CD1c-positive myeloid dendritic cell (primary cell): ENCODE results near the gene KPRP.

Experiments
- DNase-seq: peaks from one replicate; pipeline ENCODE4 v3.0.0-alpha.2; 2016; ENCODE audit errors: extremely low spot score

KPRP gene, protein sequence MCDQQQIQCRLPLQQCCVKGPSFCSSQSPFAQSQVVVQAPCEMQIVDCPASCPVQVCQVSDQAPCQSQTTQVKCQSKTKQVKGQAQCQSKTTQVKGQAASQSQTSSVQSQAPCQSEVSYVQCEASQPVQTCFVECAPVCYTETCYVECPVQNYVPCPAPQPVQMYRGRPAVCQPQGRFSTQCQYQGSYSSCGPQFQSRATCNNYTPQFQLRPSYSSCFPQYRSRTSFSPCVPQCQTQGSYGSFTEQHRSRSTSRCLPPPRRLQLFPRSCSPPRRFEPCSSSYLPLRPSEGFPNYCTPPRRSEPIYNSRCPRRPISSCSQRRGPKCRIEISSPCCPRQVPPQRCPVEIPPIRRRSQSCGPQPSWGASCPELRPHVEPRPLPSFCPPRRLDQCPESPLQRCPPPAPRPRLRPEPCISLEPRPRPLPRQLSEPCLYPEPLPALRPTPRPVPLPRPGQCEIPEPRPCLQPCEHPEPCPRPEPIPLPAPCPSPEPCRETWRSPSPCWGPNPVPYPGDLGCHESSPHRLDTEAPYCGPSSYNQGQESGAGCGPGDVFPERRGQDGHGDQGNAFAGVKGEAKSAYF

DNA sequence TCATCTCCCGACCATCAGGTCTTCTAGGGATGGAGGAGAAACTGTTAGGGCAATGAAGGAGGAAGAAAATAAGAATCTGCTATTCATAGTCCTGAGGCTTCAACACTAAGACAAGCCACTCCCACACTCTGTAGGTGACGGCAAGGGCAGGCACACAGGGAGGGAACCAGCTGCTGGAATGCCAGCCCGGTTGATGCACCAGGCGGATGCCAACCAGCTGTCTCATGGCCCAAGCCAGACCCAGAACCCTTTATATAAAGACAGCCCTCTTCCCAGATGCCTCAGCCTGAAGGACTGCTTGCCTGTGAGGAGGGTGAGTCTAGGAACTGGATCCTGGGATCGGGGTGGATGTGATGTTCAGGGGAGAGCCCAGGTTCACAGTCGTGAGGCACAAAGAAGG is at the start of gene KPRP:
Gene KPRP, plus strand, starts transcription at position 279 of the 400 bp plus-strand sequence. CDS start 1,564 bp downstream, outside the sequence.
- no peak for DNase-seq

DNA sequence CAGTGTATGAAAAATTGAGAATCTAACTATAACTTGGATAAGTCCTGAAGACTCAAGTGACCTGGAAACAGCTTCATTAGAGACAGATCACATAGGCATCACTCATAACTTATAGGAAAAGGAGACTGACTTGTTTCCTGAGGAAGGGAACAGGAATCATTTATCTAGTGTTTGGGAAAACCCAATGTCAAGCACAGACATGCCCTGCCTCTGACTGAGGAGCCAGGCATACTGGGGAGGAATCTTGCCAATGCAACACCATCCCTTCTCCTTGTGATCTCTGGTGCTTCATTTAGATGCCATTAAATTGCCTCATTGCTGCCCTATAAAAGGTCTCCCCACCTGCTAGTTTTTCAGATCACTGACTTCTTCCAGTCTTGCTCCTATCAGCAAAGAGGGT is 39.6 kb upstream of the KPRP start:
- no peak for DNase-seq

DNA sequence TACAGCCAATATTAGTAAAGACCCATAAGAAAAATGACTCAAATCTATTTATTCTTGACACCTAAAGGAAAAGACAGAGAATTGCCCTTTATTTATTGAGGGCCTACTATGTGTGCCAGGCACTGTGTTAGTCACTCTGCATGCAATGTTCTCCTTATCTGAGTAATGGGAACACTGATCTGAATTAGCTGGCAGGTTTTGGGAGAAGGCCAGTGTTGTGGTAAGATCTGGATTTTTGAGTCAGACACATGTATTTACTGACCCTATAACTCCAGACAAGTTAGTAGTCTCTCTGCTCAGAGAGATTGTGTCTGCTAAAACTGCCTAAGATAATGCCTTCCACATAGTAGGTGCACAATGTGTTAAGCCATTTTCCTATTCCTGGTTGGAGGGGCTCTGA is 32.6 kb upstream of the KPRP start:
- no peak for DNase-seq

- DNase-seq: no peak
Observed at GRCh38 chr1:152728986-152729385, 28.8 kb upstream of the KPRP start.

- no peak for DNase-seq
Observed at GRCh38 chr1:152735648-152736047, 22.2 kb upstream of the KPRP start.

DNA sequence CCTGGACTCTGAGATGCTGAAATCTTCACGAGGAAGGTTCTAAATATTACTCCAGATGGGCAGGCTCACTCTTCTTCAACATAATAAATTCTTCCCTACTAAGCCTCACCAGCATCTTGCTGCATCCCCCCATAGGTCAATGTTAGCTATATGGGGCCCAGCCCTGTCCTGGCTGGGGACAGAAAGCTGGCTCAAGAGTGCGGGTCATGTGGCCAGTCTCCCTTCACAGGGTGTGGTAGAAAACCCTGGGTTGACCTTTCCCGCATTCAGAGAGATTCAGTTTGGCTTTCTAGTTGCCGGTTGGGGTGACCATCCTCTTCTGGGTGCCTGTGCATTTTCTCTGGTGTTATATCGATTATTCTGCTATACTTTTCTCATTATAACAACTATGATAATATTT is 19.8 kb upstream of the KPRP start:
- DNase-seq: no peak

DNA sequence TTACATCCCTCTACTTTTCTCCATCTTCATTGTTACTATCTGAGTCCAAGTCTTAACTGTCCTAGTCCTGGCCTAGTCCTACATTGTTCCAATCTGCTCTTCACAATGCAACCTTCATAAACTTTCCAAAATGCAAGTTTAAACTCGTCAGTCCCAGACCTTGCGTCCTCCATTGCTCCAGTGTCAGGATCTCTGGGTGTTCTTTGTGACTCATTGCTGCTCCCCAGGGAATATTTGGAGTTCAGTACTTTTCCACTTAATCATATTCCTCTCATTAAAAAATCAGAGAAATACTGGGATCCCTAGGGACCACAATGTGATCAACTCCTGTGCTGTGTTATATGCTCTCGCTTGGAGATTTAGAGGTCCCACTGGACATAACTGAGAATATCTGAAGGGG is 18.0 kb upstream of the KPRP start:
- DNase-seq: no peak

GRCh38 chr1:152741656-152742055 is 16.2 kb upstream of the KPRP start:
- DNase-seq: no peak

GRCh38 chr1:152743371-152744145 is 14.3 kb upstream of the KPRP start:
- no peak for DNase-seq

DNA sequence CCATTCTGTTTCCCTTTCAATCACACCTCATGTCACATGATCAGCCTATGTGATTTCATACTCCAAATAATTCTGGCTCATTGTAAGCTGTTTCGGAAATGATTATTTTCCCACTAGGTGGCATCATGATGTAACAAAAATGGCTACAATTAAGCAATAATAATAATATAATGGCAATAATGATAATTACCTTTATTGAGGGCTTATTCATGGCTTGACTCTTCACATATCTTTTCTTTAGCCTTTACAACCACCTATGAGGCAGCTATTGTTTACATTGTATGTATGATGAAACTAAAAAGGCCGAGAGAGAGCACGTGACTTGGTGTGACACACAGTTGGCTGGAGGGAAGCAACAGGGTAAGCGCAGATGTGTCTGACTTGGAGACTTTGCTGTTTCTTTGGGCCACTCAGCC is 12.5 kb upstream of the KPRP start:
- no peak for DNase-seq

- DNase-seq: no peak
Observed at GRCh38 chr1:152745765-152746444, 11.9 kb upstream of the KPRP start.

DNA sequence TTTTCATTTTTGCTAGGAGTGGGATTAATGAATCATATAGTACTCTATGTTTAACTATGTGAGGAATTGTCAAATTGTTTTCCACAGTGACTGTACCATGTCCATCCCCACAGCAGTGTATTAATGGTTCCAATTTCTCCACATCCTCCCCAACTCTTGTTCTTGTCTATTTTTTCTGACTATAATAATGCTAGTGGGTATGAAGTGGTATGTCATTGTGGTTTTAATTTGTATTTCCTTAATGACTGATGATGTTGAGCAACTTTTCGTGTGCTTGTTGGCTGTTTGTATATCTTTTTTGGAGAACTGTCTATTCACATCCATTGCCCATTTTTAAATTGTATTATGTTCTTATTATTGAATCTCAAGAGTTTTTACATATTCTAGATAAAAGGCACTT is 10.0 kb upstream of the KPRP start:
- no peak for DNase-seq

DNA sequence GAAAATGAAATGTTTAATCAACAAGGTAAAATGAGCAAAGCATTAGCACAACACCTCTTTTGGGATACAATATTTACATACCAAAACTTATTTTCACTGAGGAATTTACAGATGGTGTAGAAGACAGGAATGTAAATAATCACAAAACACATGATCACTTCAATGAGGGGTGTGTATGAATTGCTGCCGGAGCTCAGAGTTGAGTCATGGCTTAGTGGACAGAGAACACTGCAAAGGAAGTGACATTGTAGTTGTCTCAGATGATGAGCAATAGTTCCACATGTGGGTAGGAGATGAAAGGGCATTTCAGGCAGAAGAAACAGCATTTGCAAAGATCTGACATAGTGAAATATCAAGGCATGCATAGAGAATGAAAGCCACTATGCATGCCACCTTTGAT is 5.6 kb upstream of the KPRP start:
- DNase-seq: no peak

DNA sequence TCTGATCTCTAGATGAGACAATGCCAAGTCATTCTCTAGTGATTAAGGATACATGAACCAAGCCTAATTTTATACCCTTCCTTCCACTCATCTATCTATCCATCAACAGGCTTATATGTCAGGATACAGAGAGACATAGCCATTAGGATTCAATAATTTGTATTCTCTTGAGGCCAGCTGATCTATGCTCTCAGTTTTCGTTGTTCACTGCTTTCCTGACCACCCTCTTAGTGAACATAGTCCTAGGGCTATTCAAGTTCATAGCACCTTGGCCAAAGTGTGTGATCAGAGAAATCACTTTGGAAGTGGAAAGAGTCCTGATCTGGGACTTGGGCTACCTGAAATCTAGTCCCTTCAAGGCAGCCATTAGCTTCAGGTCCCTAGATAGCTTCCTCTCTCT is 4.2 kb upstream of the KPRP start:
- no peak for DNase-seq

- DNase-seq: no peak
Observed at GRCh38 chr1:152756872-152757271, 953 bp upstream of the KPRP start.

- no peak for DNase-seq
Observed at GRCh38 chr1:152758636-152759035, 811 bp downstream of the KPRP start.

GRCh38 chr1:152759453-152760173 is 1.8 kb downstream of the KPRP start:
- no peak for DNase-seq

DNA sequence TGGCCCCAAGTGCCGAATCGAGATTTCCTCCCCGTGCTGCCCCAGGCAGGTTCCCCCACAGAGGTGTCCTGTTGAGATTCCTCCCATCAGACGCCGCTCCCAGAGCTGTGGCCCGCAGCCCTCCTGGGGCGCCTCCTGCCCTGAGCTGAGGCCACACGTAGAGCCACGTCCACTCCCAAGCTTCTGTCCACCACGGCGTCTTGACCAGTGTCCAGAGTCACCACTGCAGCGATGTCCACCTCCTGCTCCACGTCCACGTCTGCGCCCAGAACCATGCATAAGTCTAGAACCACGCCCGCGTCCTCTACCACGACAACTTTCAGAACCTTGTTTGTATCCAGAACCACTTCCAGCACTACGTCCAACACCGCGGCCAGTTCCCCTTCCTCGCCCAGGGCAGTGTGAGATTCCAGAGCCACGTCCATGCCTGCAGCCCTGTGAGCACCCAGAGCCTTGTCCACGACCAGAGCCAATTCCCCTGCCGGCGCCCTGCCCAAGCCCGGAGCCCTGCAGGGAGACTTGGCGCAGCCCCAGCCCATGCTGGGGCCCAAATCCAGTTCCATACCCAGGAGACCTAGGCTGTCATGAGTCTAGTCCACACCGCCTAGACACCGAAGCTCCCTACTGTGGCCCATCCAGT is 2.8 kb downstream of the KPRP start:
- no peak for DNase-seq

- no peak for DNase-seq
Observed at GRCh38 chr1:152761609-152762213, 3.9 kb downstream of the KPRP start.

- DNase-seq: no peak
Observed at GRCh38 chr1:152768847-152769533, 11.2 kb downstream of the KPRP start.
